Measurements from ENCODE around the gene SLC39A3.
"Not testable (repeated sequence)": the region's sequence is repeated elsewhere in the genome, so short reads cannot be mapped to it uniquely, and the experiment has no call there.

Gene SLC39A3

GRCh38 chr19:2722541-2723344 lies 17.1 kb downstream of the SLC39A3 start:
- no peak for DNase-seq (ENCODE audit: low read depth)

- DNase-seq (ENCODE audit: low read depth): no peak
Measured at GRCh38 chr19:2721570-2722540, 18.0 kb downstream of the SLC39A3 start.

- no peak for DNase-seq (ENCODE audit: low read depth)
Measured at GRCh38 chr19:2720777-2721569, 18.8 kb downstream of the SLC39A3 start, which contains the start of gene DIRAS1. Gene DIRAS1 (minus strand): TSS chr19:2721372. CDS start chr19:2717806, 3,566 bp downstream.

GRCh38 chr19:2719920-2720776 lies 19.7 kb downstream of the SLC39A3 start:
- DNase-seq (ENCODE audit: low read depth): no peak

GRCh38 chr19:2719232-2719735 lies 20.5 kb downstream of the SLC39A3 start:
- DNase-seq (ENCODE audit: low read depth): no peak

GRCh38 chr19:2717638-2718541 lies 21.9 kb downstream of the SLC39A3 start:
- no peak for DNase-seq (ENCODE audit: low read depth)

- DNase-seq (ENCODE audit: low read depth): no peak
Measured at GRCh38 chr19:2716722-2717637, 22.8 kb downstream of the SLC39A3 start.

GRCh38 chr19:2716275-2716650 lies 23.6 kb downstream of the SLC39A3 start:
- no peak for DNase-seq (ENCODE audit: low read depth)

- no peak for DNase-seq (ENCODE audit: low read depth)
Measured at GRCh38 chr19:2715470-2716274, 24.1 kb downstream of the SLC39A3 start.

- no peak for DNase-seq (ENCODE audit: low read depth)
Measured at GRCh38 chr19:2714531-2715269, 25.1 kb downstream of the SLC39A3 start.

- not testable (repeated sequence) for DNase-seq (ENCODE audit: low read depth)
Measured at GRCh38 chr19:2714102-2714501, 25.7 kb downstream of the SLC39A3 start.

GRCh38 chr19:2713170-2713569 lies 26.6 kb downstream of the SLC39A3 start:
- DNase-seq (ENCODE audit: low read depth): not testable (repeated sequence)

GRCh38 chr19:2711875-2712205 lies 28.0 kb downstream of the SLC39A3 start:
- no peak for DNase-seq (ENCODE audit: low read depth)

- no peak for DNase-seq (ENCODE audit: low read depth)
Measured at GRCh38 chr19:2711172-2711874, 28.5 kb downstream of the SLC39A3 start.

- no peak for DNase-seq (ENCODE audit: low read depth)
Measured at GRCh38 chr19:2706251-2706650, 33.6 kb downstream of the SLC39A3 start.

- no peak for DNase-seq (ENCODE audit: low read depth)
Measured at GRCh38 chr19:2703691-2704216, 36.1 kb downstream of the SLC39A3 start.

All from activated T-cell treated with anti-CD3 and anti-CD28 coated beads for 48 hours (primary cell).